Measurements from ENCODE around the gene GPR62. TPM values are rescaled to one million over a fixed set of nuclear protein-coding genes. Genes with fewer than 3 reads are reported as not detected.

Gene GPR62
- total and polyA plus RNA-seq, 2 of the 8 experiments (the other 6 are each of a cell fraction or from before 2014, with no cell fraction given), result 0.22 to 0.29 TPM

DNA sequence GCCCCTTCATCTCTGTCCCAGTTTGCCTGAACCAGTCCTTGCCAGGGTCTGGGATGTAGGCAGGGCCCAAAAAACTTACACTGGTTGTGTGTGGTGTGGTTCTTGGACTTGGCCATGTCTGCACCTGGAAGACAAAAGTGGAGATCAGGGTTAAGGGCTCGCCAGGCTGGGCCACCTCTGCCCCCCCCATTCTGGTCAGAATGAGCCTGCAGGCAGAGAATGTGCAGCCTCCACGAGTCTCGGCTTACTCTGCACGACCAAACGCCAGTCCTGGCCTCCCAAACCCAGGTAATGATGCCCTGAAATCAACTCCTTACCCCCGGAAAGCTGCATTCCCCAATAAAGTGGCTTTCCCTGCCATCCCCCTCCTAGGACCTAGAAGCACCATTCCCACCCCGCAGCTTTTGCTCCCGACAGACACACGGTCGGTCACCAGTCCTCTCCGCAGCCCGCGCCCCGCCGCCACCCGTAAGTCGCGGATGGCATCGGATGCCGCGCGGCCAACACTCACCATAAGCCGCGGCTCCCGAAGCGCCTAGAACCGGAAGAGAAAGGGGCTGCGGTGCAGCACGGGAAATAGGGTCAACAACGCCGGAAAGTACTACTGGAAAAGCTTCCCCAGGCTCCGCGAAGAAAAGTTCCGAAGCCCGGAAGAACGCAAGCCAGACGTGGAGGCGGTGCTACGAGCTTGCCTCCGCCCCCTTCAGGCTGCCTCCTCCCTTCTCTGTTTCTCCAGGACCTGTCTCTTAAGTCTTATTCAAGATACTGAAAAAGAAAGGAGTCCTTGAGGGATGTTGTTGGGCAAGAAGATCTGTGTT, 40.4 kb downstream of the GPR62 start, which contains the start of gene RPL29:
Gene RPL29, minus strand, starts transcription at position 550 of the 818 bp plus-strand sequence. Its CDS starts 434 bp downstream, at position 116.
- H3K4ac ChIP-seq (replicated peaks; ENCODE audit: insufficient read length, low read depth, low read length), result peak within 1 kb of the TSS; percentile 98
- TF ChIP-seq TCF12 (IDR thresholded peaks at IDR 0.05; ENCODE audit: low read depth, low read length) (no peak), CREB1 (IDR thresholded peaks at IDR 0.05) (peak; percentile 76), EP300 (IDR thresholded peaks at IDR 0.05; ENCODE audit: borderline replicate concordance in 1 of 2, low read depth in 2 of 2, low read length in 2 of 2) (peak in 1 of 2 experiments; percentile 24; a peak in 1 of 3 replicates), SIN3A (conservative IDR thresholded peaks at IDR 0.05 in 1 of 2, IDR thresholded peaks at IDR 0.05 in 1 of 2; ENCODE audit: low read depth in 1 of 2, low read length in 2 of 2) (peak; percentile 16 to 64; a peak in 1 of 4 replicates)

More for the DNA sequence above, 40.4 kb downstream of the GPR62 start, which contains the start of gene RPL29:
- Histone ChIP-seq H4K5ac (ENCODE audit: insufficient read length, low read depth, low read length) (peak within 1 kb of the TSS; percentile 97), H3K4me2 (ENCODE audit: insufficient read depth in 1 of 2, low read depth in 2 of 2, low read length in 2 of 2) (peak within 1 kb of the TSS; percentile 85 to 91), H3K27ac (ENCODE audit: low read depth, low read length) (peak within 1 kb of the TSS; percentile 91), H4K20me1 (replicated peaks in 1 of 2; ENCODE audit: control insufficient read depth in 1 of 2, insufficient read depth in 2 of 2, low read length in 2 of 2) (peaks cover 3 to 6% of the 10 kb centered on the region in 2 experiments), H3K4me3 (ENCODE audit: extremely low read depth in 1 of 4, insufficient read depth in 2 of 4, low read depth in 3 of 4, low read length in 4 of 4) (peak within 1 kb of the TSS; percentile 76 to 100 (median 88)), H3K36me3 (ENCODE audit: control insufficient read depth in 2 of 4, insufficient read depth in 4 of 4, low read length in 3 of 4) (peaks cover 17 to 39% (median 28%) of the 10 kb centered on the region in 4 experiments), H2AFZ (ENCODE audit: low read length) (no peak within 1 kb of the TSS), H3K23ac (ENCODE audit: insufficient read length) (no peak within 1 kb of the TSS), H2BK15ac (ENCODE audit: low read length) (no peak within 1 kb of the TSS), H3K9ac (replicated peaks in 1 of 4; ENCODE audit: extremely low read depth in 1 of 4, low read depth in 3 of 4, low read length in 3 of 4) (peak within 1 kb of the TSS; percentile 97 to 99 (median 98)), H2BK5ac (ENCODE audit: low read depth, low read length) (peak within 1 kb of the TSS; percentile 98), H2AK5ac (ENCODE audit: low read depth, low read length) (peak within 1 kb of the TSS; percentile 96), H3K79me2 (ENCODE audit: control insufficient read depth in 1 of 2, insufficient read depth in 2 of 2, low read length in 2 of 2) (peaks cover 0 to 17% of the 10 kb centered on the region in 2 experiments; a peak in 3 of 4 replicates), H4K8ac (ENCODE audit: extremely low read depth, insufficient read depth, low read length) (peak within 1 kb of the TSS; percentile 100), H3K79me1 (ENCODE audit: low read depth, low read length) (peaks cover 4% of the 10 kb centered on the region), H4K91ac (replicated peaks; ENCODE audit: insufficient read length, low read length) (peak within 1 kb of the TSS; percentile 95), H3K14ac (ENCODE audit: insufficient read length) (no peak within 1 kb of the TSS), H3K18ac (ENCODE audit: extremely low read depth, low read length) (peak within 1 kb of the TSS; percentile 87), H2BK12ac (ENCODE audit: low read depth, low read length) (peak within 1 kb of the TSS; percentile 55; the same call in 1 of the 2 replicates), H3K27me3 (replicated peaks in 1 of 4; ENCODE audit: control insufficient read depth in 3 of 4, extremely low read depth in 1 of 4, insufficient read depth in 3 of 4, low read length in 3 of 4) (no peaks in the 10 kb centered on the region), H3K4me1 (replicated peaks in 1 of 4; ENCODE audit: control insufficient read depth in 3 of 4, insufficient read depth in 4 of 4, low read length in 3 of 4) (peaks cover 4 to 20% (median 8%) of the 10 kb centered on the region in 4 experiments; a peak in 5 of 7 replicates), H3K23me2 (ENCODE audit: low read depth, low read length) (peaks cover 5% of the 10 kb centered on the region; the same call in 1 of the 2 replicates), H2BK20ac (ENCODE audit: low read length) (peak within 1 kb of the TSS; percentile 57; the same call in 1 of the 2 replicates), H3K56ac (replicated peaks; ENCODE audit: insufficient read length, low read depth, low read length) (peak within 1 kb of the TSS; percentile 92), H3K9me3 (ENCODE audit: insufficient read depth in 2 of 2, low read depth in 1 of 2, low read length in 1 of 2) (no peaks in the 10 kb centered on the region), H2BK120ac (replicated peaks; ENCODE audit: low read depth, low read length) (peak within 1 kb of the TSS; percentile 48)
- DNase-seq (ENCODE audit: low read depth in 1 of 2, low spot score in 2 of 2) (peak; percentile 89 to 91), FAIRE-seq (peak; percentile 82)
- CTCF ChIA-PET (ENCODE audit: partially characterized antibody), result interaction anchor here (0.6 to 6.2 kb wide), 14 partner anchors 9 to 1620 kb away, joined by 3 to 46 read pairs (median 4); partner anchors contain the start of genes ABHD14B, ACY1 and DUSP7
- POLR2A ChIA-PET (ENCODE audit: partially characterized antibody), result interaction anchor here (0.6 to 25.9 kb wide), 57 partner anchors 9 to 455 kb away, joined by 3 to 923 read pairs (median 4); partner anchors contain the start of genes ABHD14A, ABHD14B, ACY1 and DUSP7
- 1% methylated on average over 40 of the region's 40 CpGs; no CpG with 5 or more reads in 1 of the 2 experiments for WGBS, 2 experiments (ENCODE audit: extremely low coverage in 1 of 2, insufficient coverage in 1 of 2, insufficient read length in 1 of 2, insufficient replicate concordance in 2 of 2, low coverage in 1 of 2, low lambda C conversion rate in 2 of 2, missing lambda C conversion rate in 1 of 2)

All from H1 (cell line).